Liver (tissue), 3 donors: Measurements from ENCODE around the gene TERB1.

Experiments
- ATF3 ChIP-seq: IDR thresholded peaks from 2 replicates; pipeline ENCODE4 v1.6.1; 2016; ENCODE audit warnings: antibody characterized with exemption
- CTCF ChIP-seq: fragments of 150-350 bp; IDR thresholded peaks from 2 replicates; pipeline ENCODE4 v1.5.1; 2017; ENCODE audit warnings: improper control_type of control experiment, low read depth, low read length; ENCODE audit not compliant: missing input control
- EGR1 ChIP-seq, 2 donors: IDR thresholded peaks; 2 replicates each; pipeline ENCODE4 v1.6.1; 2016 to 2018; ENCODE audit warnings: antibody characterized with exemption in 2 of 2, low read depth in 2 of 2
- FOXA1 ChIP-seq: IDR thresholded peaks from 2 replicates; pipeline ENCODE4 v1.6.1; 2016; ENCODE audit warnings: antibody characterized with exemption
- GABPA ChIP-seq, 2 donors: IDR thresholded peaks in 1 of 2; conservative IDR thresholded peaks in 1 of 2; 2 replicates each; pipeline ENCODE4 v1.6.1; 2016; ENCODE audit warnings: antibody characterized with exemption in 2 of 2, mild to moderate bottlenecking in 1 of 2, moderate library complexity in 1 of 2
- HNF4A ChIP-seq, 2 donors: conservative IDR thresholded peaks; 2 replicates each; pipeline ENCODE4 v1.6.1; 2016; ENCODE audit warnings: antibody characterized with exemption in 2 of 2, mild to moderate bottlenecking in 2 of 2
- JUND ChIP-seq, 2 donors: IDR thresholded peaks; 2 replicates each; pipeline ENCODE4 v1.6.1; 2016; ENCODE audit warnings: antibody characterized with exemption in 2 of 2
- MAX ChIP-seq: IDR thresholded peaks from 2 replicates; pipeline ENCODE4 v1.6.1; 2016; ENCODE audit warnings: antibody characterized with exemption
- RAD21 ChIP-seq, 2 donors: IDR thresholded peaks; 2 replicates each; pipeline ENCODE4 v1.6.1; 2016; ENCODE audit warnings: antibody characterized with exemption in 2 of 2, mild to moderate bottlenecking in 2 of 2
- REST ChIP-seq: IDR thresholded peaks from 2 replicates; pipeline ENCODE4 v1.6.1; 2016; ENCODE audit warnings: antibody characterized with exemption, mild to moderate bottlenecking
- SP1 ChIP-seq: IDR thresholded peaks from 2 replicates; pipeline ENCODE4 v1.6.1; 2018; ENCODE audit warnings: antibody characterized with exemption, mild to moderate bottlenecking
- TAF1 ChIP-seq: conservative IDR thresholded peaks from 2 replicates; pipeline ENCODE4 v1.6.1; 2016; ENCODE audit warnings: antibody characterized with exemption, mild to moderate bottlenecking
- YY1 ChIP-seq: IDR thresholded peaks from 2 replicates; pipeline ENCODE4 v1.6.1; 2016; ENCODE audit warnings: antibody characterized with exemption, mild to moderate bottlenecking
- donor health status: healthy.
- donor health status: healthy.

GRCh38 chr16:66713076-66713475 lies 88.3 kb downstream of the TERB1 start:
- TF ChIP-seq CTCF, result no peak
- no peak for TF ChIP-seq JUND (IDR thresholded peaks at IDR 0.05)
- TF ChIP-seq TAF1, result no peak
- TF ChIP-seq HNF4A (conservative IDR thresholded peaks at IDR 0.05), result no peak
- no peak for TF ChIP-seq REST
- no peak for TF ChIP-seq RAD21 (IDR thresholded peaks at IDR 0.05)
- TF ChIP-seq ATF3, result no peak
- TF ChIP-seq SP1, result no peak
- no peak for TF ChIP-seq EGR1 (IDR thresholded peaks at IDR 0.05; ENCODE audit: low read depth in 2 of 2)
- no peak for TF ChIP-seq MAX
- TF ChIP-seq FOXA1, result no peak
- TF ChIP-seq YY1, result no peak
- TF ChIP-seq GABPA (IDR thresholded peaks at IDR 0.05 in 1 of 2, conservative IDR thresholded peaks at IDR 0.05 in 1 of 2), result no peak
